GM23338 (cell line): Measurements from ENCODE around the gene SERPINE2.

Experiments
- EZH2 ChIP-seq: fragments of 200-600 bp; sonication (generic); IDR thresholded peaks from one replicate; pipeline ENCODE4 v1.8.0; 2017; ENCODE audit warnings: antibody characterized with exemption, mild to moderate bottlenecking, low read depth; ENCODE audit not compliant: unreplicated experiment
- EZH2phosphoT487 ChIP-seq: fragments of 200-600 bp; sonication (generic); IDR thresholded peaks from one replicate; pipeline ENCODE4 v1.8.1; 2018; ENCODE audit warnings: antibody characterized with exemption; ENCODE audit not compliant: unreplicated experiment
- NANOG ChIP-seq: IDR thresholded peaks from 2 replicates; pipeline ENCODE4 v1.6.1; 2016; ENCODE audit warnings: antibody characterized with exemption, borderline replicate concordance
- POLR2AphosphoS5 ChIP-seq: IDR thresholded peaks from 2 replicates; pipeline ENCODE4 v1.6.1; 2016; ENCODE audit warnings: antibody characterized with exemption, low read depth
- TF ChIP-seq, protein P1 (sequence below), 2 experiments: fragments of 200-600 bp in 1 of 2; sonication (generic) in 1 of 2; conservative IDR thresholded peaks; 2 replicates each; pipeline versions ENCODE4 v1.5.1 to v1.6.1; 2016 to 2017; ENCODE audit warnings: antibody characterized with exemption in 2 of 2, low read depth in 2 of 2, mild to moderate bottlenecking in 2 of 2, moderate library complexity in 1 of 2
- TF ChIP-seq, protein P2 (sequence below): IDR thresholded peaks from one replicate; pipeline ENCODE4 v1.6.1; 2018; ENCODE audit warnings: antibody characterized with exemption; ENCODE audit not compliant: unreplicated experiment

DNA sequence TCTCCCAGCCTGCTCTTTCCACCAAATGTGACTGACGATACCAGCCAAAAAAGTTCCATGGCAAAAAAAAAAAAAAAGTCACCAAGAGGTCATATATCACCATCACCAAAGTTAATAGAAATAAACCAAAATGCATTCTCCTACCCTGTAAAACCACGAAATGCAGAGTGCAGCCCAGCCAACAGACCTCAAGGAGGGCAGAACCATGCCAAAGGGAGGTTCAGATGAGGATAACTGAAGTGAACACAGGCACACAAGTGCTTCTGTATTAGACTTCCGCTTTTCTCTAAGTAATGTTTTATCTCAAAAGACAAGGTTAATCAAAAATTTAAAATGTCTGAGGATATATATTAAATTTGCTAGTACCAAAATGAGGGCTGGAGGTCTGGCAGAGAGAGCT lies 5.5 kb downstream of the SERPINE2 start:
- no peak for TF ChIP-seq POLR2AphosphoS5
- no peak for TF ChIP-seq NANOG
- TF ChIP-seq EZH2, result no peak
- TF ChIP-seq, protein P1, sequence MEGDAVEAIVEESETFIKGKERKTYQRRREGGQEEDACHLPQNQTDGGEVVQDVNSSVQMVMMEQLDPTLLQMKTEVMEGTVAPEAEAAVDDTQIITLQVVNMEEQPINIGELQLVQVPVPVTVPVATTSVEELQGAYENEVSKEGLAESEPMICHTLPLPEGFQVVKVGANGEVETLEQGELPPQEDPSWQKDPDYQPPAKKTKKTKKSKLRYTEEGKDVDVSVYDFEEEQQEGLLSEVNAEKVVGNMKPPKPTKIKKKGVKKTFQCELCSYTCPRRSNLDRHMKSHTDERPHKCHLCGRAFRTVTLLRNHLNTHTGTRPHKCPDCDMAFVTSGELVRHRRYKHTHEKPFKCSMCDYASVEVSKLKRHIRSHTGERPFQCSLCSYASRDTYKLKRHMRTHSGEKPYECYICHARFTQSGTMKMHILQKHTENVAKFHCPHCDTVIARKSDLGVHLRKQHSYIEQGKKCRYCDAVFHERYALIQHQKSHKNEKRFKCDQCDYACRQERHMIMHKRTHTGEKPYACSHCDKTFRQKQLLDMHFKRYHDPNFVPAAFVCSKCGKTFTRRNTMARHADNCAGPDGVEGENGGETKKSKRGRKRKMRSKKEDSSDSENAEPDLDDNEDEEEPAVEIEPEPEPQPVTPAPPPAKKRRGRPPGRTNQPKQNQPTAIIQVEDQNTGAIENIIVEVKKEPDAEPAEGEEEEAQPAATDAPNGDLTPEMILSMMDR (conservative IDR thresholded peaks at IDR 0.05; ENCODE audit: low read depth in 2 of 2), result no peak
- TF ChIP-seq EZH2phosphoT487, result no peak
- TF ChIP-seq, protein P2, sequence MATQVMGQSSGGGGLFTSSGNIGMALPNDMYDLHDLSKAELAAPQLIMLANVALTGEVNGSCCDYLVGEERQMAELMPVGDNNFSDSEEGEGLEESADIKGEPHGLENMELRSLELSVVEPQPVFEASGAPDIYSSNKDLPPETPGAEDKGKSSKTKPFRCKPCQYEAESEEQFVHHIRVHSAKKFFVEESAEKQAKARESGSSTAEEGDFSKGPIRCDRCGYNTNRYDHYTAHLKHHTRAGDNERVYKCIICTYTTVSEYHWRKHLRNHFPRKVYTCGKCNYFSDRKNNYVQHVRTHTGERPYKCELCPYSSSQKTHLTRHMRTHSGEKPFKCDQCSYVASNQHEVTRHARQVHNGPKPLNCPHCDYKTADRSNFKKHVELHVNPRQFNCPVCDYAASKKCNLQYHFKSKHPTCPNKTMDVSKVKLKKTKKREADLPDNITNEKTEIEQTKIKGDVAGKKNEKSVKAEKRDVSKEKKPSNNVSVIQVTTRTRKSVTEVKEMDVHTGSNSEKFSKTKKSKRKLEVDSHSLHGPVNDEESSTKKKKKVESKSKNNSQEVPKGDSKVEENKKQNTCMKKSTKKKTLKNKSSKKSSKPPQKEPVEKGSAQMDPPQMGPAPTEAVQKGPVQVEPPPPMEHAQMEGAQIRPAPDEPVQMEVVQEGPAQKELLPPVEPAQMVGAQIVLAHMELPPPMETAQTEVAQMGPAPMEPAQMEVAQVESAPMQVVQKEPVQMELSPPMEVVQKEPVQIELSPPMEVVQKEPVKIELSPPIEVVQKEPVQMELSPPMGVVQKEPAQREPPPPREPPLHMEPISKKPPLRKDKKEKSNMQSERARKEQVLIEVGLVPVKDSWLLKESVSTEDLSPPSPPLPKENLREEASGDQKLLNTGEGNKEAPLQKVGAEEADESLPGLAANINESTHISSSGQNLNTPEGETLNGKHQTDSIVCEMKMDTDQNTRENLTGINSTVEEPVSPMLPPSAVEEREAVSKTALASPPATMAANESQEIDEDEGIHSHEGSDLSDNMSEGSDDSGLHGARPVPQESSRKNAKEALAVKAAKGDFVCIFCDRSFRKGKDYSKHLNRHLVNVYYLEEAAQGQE, result no peak
